GM12878 (cell line): Measurements from ENCODE around the gene MANBA. TPM values are rescaled to one million over a fixed set of nuclear protein-coding genes. Genes with fewer than 3 reads are reported as not detected.

Experiments used
- ATAC-seq: fragments of 200-7000 bp; cut with Tn5 transposase; 3 replicates; pipeline ENCODE4 v1.9.1; 2020; ENCODE audit warnings: mild to moderate bottlenecking, moderate library complexity
- BruUV-seq: library from RNA; stranded (reverse); fragments of 400-500 nt; replicated peaks from 2 replicates; lab custom pipeline; 2021; lab: Mats Ljungman, UMichigan
- CTCF ChIA-PET: fragments of 300-600 bp; sonication (Branson Sonifier 250); formaldehyde crosslinking; extraction: SDS; loops from one replicate; lab custom pipeline; 2021; ENCODE audit warnings: inconsistent platforms; lab: Yijun Ruan, JAX
- POLR2A ChIA-PET: fragments of 350-600 bp; formaldehyde crosslinking; extraction: SDS; loops from one replicate; lab custom pipeline; 2021; ENCODE audit warnings: inconsistent platforms; lab: Charles Lee
- RAD21 ChIA-PET: fragments of 300-600 bp; sonication (Branson Sonifier 250); formaldehyde crosslinking; loops from one replicate; lab custom pipeline; 2023; ENCODE audit warnings: antibody characterized with exemption; ENCODE audit not compliant: unreplicated experiment; lab: Charles Lee
- SMC1A ChIA-PET: fragments of 300-600 bp; sonication (Branson Sonifier 250); formaldehyde crosslinking; loops from one replicate; lab custom pipeline; 2023; ENCODE audit not compliant: unreplicated experiment, uncharacterized antibody; lab: Charles Lee
- DNase-seq: peaks from one replicate; pipeline ENCODE4 v3.0.0-alpha.2; 2011; ENCODE audit warnings: low read depth, low spot score
- FAIRE-seq: peaks from 3 replicates; lab custom pipeline; 2011; peaks lifted over from hg19 to GRCh38; lab: Jason Lieb, UNC
- H2AFZ ChIP-seq: 2 replicates; pipeline ENCODE4 v1.6.0; 2011; ENCODE audit warnings: low read depth, low read length, control low read depth; ENCODE audit not compliant: control insufficient read depth
- H3K27ac ChIP-seq: 2 replicates; pipeline ENCODE4 v1.5.1; 2011; ENCODE audit warnings: control low read depth; ENCODE audit not compliant: control insufficient read depth, insufficient read depth
- H3K27me3 ChIP-seq, 2 experiments: replicated peaks in 1 of 2; 2 replicates each; pipeline versions ENCODE4 v1.6.0 to v1.6.1; 2011; ENCODE audit warnings: low read length in 1 of 2; ENCODE audit not compliant: control insufficient read depth in 2 of 2, insufficient read depth in 2 of 2
- H3K36me3 ChIP-seq, 2 experiments: 2 replicates each; pipeline ENCODE4 v1.5.1; 2011; ENCODE audit warnings: low read length in 1 of 2; ENCODE audit not compliant: control insufficient read depth in 2 of 2, insufficient read depth in 2 of 2
- H3K4me1 ChIP-seq: 2 replicates; pipeline ENCODE4 v1.6.1; 2011; ENCODE audit warnings: mild to moderate bottlenecking, low read length, moderate library complexity, mixed read lengths; ENCODE audit not compliant: control insufficient read depth, insufficient read depth
- H3K4me2 ChIP-seq: 2 replicates; pipeline ENCODE4 v1.6.0; 2011; ENCODE audit warnings: control low read depth; ENCODE audit not compliant: control insufficient read depth, insufficient read depth
- H3K4me3 ChIP-seq: fragments of 200-600 bp; sonication (generic); 2 replicates; pipeline ENCODE4 v1.5.1; 2016
- H3K79me2 ChIP-seq: 2 replicates; pipeline ENCODE4 v1.6.0; 2011; ENCODE audit warnings: low read length; ENCODE audit not compliant: control insufficient read depth, insufficient read depth
- H3K9ac ChIP-seq: 2 replicates; pipeline ENCODE4 v1.8.0; 2011; ENCODE audit warnings: low read length, control low read depth, mixed read lengths; ENCODE audit not compliant: control insufficient read depth, insufficient read depth
- H3K9me3 ChIP-seq: replicated peaks from 3 replicates; pipeline ENCODE4 v1.5.1; 2011; ENCODE audit warnings: mild to moderate bottlenecking, low read length; ENCODE audit not compliant: control insufficient read depth, insufficient read depth
- H4K20me1 ChIP-seq: 2 replicates; pipeline ENCODE4 v1.6.0; 2011; ENCODE audit not compliant: control insufficient read depth, insufficient read depth
- BHLHE40 ChIP-seq, 2 experiments: fragments of 450-650 bp in 1 of 2; IDR thresholded peaks; 2 replicates each; pipeline ENCODE4 v1.6.1; 2011 to 2017; ENCODE audit warnings: low read depth in 2 of 2, borderline replicate concordance in 1 of 2, improper control_type of control experiment in 1 of 2, low read length in 1 of 2, mild to moderate bottlenecking in 1 of 2
- EGR1 ChIP-seq, 2 experiments: IDR thresholded peaks; 1 replicate in 1 of 2; 2 replicates in 1 of 2; pipeline ENCODE4 v1.6.1; 2011 to 2012; ENCODE audit warnings: low read depth in 2 of 2, low read length in 2 of 2, borderline replicate concordance in 1 of 2, mild to moderate bottlenecking in 1 of 2, moderate library complexity in 1 of 2
- ETV6 ChIP-seq, 2 experiments: fragments of 450-650 bp in 1 of 2; IDR thresholded peaks in 1 of 2; conservative IDR thresholded peaks in 1 of 2; 2 replicates each; pipeline ENCODE4 v1.6.1; 2014; ENCODE audit warnings: antibody characterized with exemption in 1 of 2, borderline replicate concordance in 1 of 2, low read depth in 1 of 2, mild to moderate bottlenecking in 1 of 2, moderate library complexity in 1 of 2
- KAT2A ChIP-seq: conservative IDR thresholded peaks from 2 replicates; pipeline ENCODE4 v1.6.1; 2011; ENCODE audit warnings: low read depth, low read length; ENCODE audit not compliant: control insufficient read depth
- MYC ChIP-seq: IDR thresholded peaks from 2 replicates; pipeline ENCODE4 v1.6.1; 2011; ENCODE audit warnings: mild to moderate bottlenecking, low read length, moderate library complexity, inconsistent platforms; ENCODE audit not compliant: insufficient read depth, insufficient replicate concordance, insufficient read length, severe bottlenecking
- NBN ChIP-seq: fragments of 450-650 bp; IDR thresholded peaks from 2 replicates; pipeline ENCODE4 v1.6.1; 2016
- NR2F1 ChIP-seq: fragments of 450-650 bp; conservative IDR thresholded peaks from 2 replicates; pipeline ENCODE4 v1.6.1; 2017; ENCODE audit warnings: mild to moderate bottlenecking
- SREBF2 ChIP-seq: IDR thresholded peaks from 2 replicates; pipeline ENCODE4 v1.6.1; 2012; ENCODE audit warnings: mild to moderate bottlenecking, low read length
- TARDBP ChIP-seq: IDR thresholded peaks from 2 replicates; pipeline ENCODE4 v1.6.1; 2016; ENCODE audit warnings: borderline replicate concordance
- WGBS: methylation state at CpG from one replicate; pipeline ENCODE4 v1.1.6; 2016; ENCODE audit warnings: low lambda C conversion rate; ENCODE audit not compliant: insufficient replicate concordance, insufficient coverage; ENCODE audit errors: missing lambda C conversion rate; 5-methylcytosine and 5-hydroxymethylcytosine counted together
- in situ Hi-C: fragments of 300-500 bp; cut with MboI; formaldehyde crosslinking; loops from 9 replicates; pipeline ENCODE4 v1.14.3; 2018; ENCODE audit warnings: mixed read lengths
- intact Hi-C: fragments of 100-400 bp; cut with micrococcal nuclease; formaldehyde crosslinking; loops from one replicate; pipeline ENCODE4 v1.14.2; 2022; ENCODE audit not compliant: unreplicated experiment
- polyA plus RNA-seq, 11 experiments: library from polyadenylated mRNA; depleted of rRNA in 4 of 11; unstranded in 6 of 11; stranded (reverse) in 5 of 11; fragments of >200 nt; fragmentation: Nextera tagmentation in 4 of 11; fragmentation: Illumina TruSeq in 1 of 11; extraction: Ambion mirVana in 4 of 11; extraction: Trizol in 1 of 11; gene quantifications; 1 replicate in 1 of 11; 2 replicates in 10 of 11; pipeline versions ENCODE4 v1.2.1 to v1.2.3, GENCODE V29; 2011 to 2016; ENCODE audit warnings: inconsistent platforms in 2 of 11, missing spikeins in 2 of 11, low read depth in 1 of 11
- total RNA-seq, 4 experiments: library from RNA; depleted of rRNA in 3 of 4; stranded (reverse); fragments of >200 nt in 3 of 4; fragmentation: Illumina TruSeq in 1 of 4; extraction: Trizol in 1 of 4; gene quantifications; 2 replicates each; pipeline versions ENCODE4 v1.2.1 to v1.2.3, GENCODE V29; 2013 to 2021
- TF ChIP-seq, protein P1 (sequence below): fragments of 450-650 bp; IDR thresholded peaks from 2 replicates; pipeline ENCODE4 v1.6.1; 2017; ENCODE audit warnings: mild to moderate bottlenecking, moderate library complexity

The MANBA gene
- total and polyA plus RNA-seq, 10 of the 15 experiments (the other 5 are each of a cell fraction or from before 2014, with no cell fraction given): 3.8 to 19.0 (median 12.5) TPM

DNA sequence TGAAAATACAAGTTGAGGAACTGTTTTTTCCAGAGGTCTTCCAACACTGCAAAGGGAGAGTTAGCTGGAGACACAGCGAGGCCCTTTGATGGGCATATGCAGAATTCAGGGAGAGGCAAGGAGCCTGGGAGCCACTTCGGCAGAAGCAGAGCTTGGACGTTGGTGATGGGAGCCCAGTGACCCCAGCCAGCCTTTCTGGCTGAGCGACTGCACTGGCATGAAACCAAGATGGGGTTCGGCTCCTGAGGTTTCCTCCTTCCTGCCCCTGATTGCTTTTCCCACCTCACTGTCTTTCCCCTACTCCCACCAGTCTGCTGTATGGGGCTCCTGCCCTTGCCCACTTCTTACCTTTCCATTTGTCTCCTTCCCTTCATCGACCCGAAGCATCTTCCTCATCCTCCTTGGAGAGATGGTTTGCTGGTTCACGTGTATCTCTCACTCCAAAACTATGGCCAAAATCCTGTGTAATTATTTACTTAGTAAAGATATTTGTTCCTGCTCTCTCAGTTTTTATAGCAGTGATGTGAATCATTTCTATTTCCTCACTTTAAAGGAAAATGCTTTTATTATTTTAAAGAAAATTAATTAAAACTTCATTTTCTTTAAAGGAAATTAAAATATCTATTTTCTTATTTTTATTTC, 159.1 kb downstream of the MANBA start:
- ChIA-PET RAD21 (no interaction called here), POLR2A (no interaction called here), CTCF (no interaction called here)
- in situ Hi-C loops: no loop called here
- Histone ChIP-seq H2AFZ (no peak overlapping the region), H3K4me1 (peaks cover 13% of the 10 kb centered on the region; the same call in 1 of the 2 replicates), H3K27me3 (no peaks in the 10 kb centered on the region), H3K79me2 (no peaks in the 10 kb centered on the region), H3K4me3 (no peak overlapping the region), H4K20me1 (no peaks in the 10 kb centered on the region), H3K4me2 (no peak overlapping the region), H3K27ac (no peak overlapping the region), H3K9ac (no peak overlapping the region), H3K9me3 (no peaks in the 10 kb centered on the region)
- BruUV-seq: no TSS peak
- WGBS: 98% methylated on average over 7 of the region's 8 CpGs
- FAIRE-seq: no peak
- no peak for ATAC-seq
- DNase-seq: no peak
- TF ChIP-seq MYC: no peak
- TF ChIP-seq BHLHE40 (IDR thresholded peaks at IDR 0.05; ENCODE audit: borderline replicate concordance in 1 of 2, low read depth in 2 of 2, low read length in 1 of 2): no peak
- TF ChIP-seq NR2F1: no peak
- no peak for TF ChIP-seq ETV6 (conservative IDR thresholded peaks at IDR 0.05 in 1 of 2, IDR thresholded peaks at IDR 0.05 in 1 of 2; ENCODE audit: borderline replicate concordance in 1 of 2, low read depth in 1 of 2)
- TF ChIP-seq KAT2A: no peak
- TF ChIP-seq SREBF2: no peak
- TF ChIP-seq, protein P1, sequence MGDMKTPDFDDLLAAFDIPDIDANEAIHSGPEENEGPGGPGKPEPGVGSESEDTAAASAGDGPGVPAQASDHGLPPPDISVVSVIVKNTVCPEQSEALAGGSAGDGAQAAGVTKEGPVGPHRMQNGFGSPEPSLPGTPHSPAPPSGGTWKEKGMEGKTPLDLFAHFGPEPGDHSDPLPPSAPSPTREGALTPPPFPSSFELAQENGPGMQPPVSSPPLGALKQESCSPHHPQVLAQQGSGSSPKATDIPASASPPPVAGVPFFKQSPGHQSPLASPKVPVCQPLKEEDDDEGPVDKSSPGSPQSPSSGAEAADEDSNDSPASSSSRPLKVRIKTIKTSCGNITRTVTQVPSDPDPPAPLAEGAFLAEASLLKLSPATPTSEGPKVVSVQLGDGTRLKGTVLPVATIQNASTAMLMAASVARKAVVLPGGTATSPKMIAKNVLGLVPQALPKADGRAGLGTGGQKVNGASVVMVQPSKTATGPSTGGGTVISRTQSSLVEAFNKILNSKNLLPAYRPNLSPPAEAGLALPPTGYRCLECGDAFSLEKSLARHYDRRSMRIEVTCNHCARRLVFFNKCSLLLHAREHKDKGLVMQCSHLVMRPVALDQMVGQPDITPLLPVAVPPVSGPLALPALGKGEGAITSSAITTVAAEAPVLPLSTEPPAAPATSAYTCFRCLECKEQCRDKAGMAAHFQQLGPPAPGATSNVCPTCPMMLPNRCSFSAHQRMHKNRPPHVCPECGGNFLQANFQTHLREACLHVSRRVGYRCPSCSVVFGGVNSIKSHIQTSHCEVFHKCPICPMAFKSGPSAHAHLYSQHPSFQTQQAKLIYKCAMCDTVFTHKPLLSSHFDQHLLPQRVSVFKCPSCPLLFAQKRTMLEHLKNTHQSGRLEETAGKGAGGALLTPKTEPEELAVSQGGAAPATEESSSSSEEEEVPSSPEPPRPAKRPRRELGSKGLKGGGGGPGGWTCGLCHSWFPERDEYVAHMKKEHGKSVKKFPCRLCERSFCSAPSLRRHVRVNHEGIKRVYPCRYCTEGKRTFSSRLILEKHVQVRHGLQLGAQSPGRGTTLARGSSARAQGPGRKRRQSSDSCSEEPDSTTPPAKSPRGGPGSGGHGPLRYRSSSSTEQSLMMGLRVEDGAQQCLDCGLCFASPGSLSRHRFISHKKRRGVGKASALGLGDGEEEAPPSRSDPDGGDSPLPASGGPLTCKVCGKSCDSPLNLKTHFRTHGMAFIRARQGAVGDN: no peak
- TF ChIP-seq TARDBP: no peak
- no peak for TF ChIP-seq NBN
- TF ChIP-seq EGR1 (IDR thresholded peaks at IDR 0.05; ENCODE audit: borderline replicate concordance in 1 of 2, low read depth in 2 of 2, low read length in 2 of 2): no peak
- TF ChIP-seq, all 136 proteins: peak for 0
- SMC1A ChIA-PET: no interaction called here
- H3K36me3 ChIP-seq: peaks cover 11 to 49% of the 10 kb centered on the region in 2 experiments
- intact Hi-C loops: no loop called here
